G401.6 (cell line): ENCODE measurements around the gene ASB1.

Source experiments
- FAIRE-seq: peaks from 2 replicates; lab custom pipeline; 2012; peaks lifted over from hg19 to GRCh38; lab: Jason Lieb, UNC

ASB1 gene

GRCh38 chr2:238426568-238427434 is at the start of gene ASB1:
TSS of gene ASB1 (plus strand) at chr2:238426927. CDS start at chr2:238427071, 144 bp downstream.
- FAIRE-seq = no peak

GRCh38 chr2:238378230-238379095 is 48.3 kb upstream of the ASB1 start:
- no peak for FAIRE-seq

- FAIRE-seq = no peak
Measured at GRCh38 chr2:238379096-238379810, 47.5 kb upstream of the ASB1 start.

- no peak for FAIRE-seq
Measured at GRCh38 chr2:238380336-238380735, 46.4 kb upstream of the ASB1 start.

GRCh38 chr2:238380785-238381184 is 45.9 kb upstream of the ASB1 start:
- FAIRE-seq = no peak

GRCh38 chr2:238381341-238382115 is 45.2 kb upstream of the ASB1 start:
- no peak for FAIRE-seq

- FAIRE-seq = no peak
Measured at GRCh38 chr2:238382381-238382781, 44.3 kb upstream of the ASB1 start.

GRCh38 chr2:238383135-238383534 is 43.6 kb upstream of the ASB1 start:
- no peak for FAIRE-seq

- no peak for FAIRE-seq
Measured at GRCh38 chr2:238383743-238384380, 42.9 kb upstream of the ASB1 start.

- no peak for FAIRE-seq
Measured at GRCh38 chr2:238387332-238387731, 39.4 kb upstream of the ASB1 start.

- FAIRE-seq = no peak
Measured at GRCh38 chr2:238388794-238389193, 37.9 kb upstream of the ASB1 start.

GRCh38 chr2:238389988-238390589 is 36.6 kb upstream of the ASB1 start:
- no peak for FAIRE-seq

- FAIRE-seq = no peak
Measured at GRCh38 chr2:238391042-238391689, 35.6 kb upstream of the ASB1 start.

GRCh38 chr2:238396663-238397062 is 30.1 kb upstream of the ASB1 start:
- FAIRE-seq = no peak

GRCh38 chr2:238397356-238397755 is 29.4 kb upstream of the ASB1 start:
- no peak for FAIRE-seq

- no peak for FAIRE-seq
Measured at GRCh38 chr2:238398577-238398976, 28.1 kb upstream of the ASB1 start.

GRCh38 chr2:238399094-238399493 is 27.6 kb upstream of the ASB1 start:
- FAIRE-seq = no peak

- FAIRE-seq = no peak
Measured at GRCh38 chr2:238401551-238401950, 25.2 kb upstream of the ASB1 start.

- no peak for FAIRE-seq
Measured at GRCh38 chr2:238403632-238404405, 22.9 kb upstream of the ASB1 start.
